ENCODE data around the gene TIGD4.

TIGD4 gene

DNA sequence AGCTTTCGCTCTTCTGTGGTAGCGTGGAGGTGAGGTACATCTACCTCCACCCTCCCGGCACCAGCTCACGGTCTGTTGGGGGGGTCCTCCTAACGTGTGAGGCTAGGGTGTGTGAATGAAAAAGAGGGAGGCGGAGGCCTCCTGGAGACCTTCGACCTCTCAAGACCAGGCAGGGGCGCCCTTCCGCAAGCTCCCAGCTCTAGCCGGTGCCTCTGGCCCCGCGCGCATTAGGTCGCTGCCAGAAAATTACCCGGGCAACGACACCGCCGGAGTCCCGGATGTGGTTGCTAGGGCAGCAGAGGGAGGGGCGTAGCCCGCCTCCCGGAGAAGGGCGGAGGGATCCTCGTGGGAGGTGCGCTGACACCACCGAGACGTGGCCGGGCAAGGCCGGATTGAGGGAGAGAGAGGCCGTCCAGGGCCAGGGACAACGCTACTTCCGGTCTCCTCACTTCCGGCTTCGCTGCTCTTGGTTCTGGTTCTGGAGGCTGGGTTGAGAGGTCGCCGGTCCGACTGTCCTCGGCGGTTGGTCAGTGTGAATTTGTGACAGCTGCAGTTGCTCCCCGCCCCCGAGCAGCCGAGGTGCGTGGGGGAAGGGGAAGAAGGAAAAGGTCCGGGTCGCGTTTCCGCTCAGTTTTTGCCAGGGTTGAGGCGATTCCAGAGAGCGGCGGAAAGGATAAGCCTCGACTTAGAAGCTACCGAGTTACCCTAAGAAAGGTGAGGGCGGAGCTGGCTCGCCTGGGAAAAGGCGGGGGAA lies at the start of gene TIGD4, which contains the start of gene ARFIP1:
TIGD4 (minus strand) TSS at position 218 of the 754 bp plus-strand sequence. CDS start 8,726 bp downstream, outside the sequence.
ARFIP1 (plus strand) TSS at position 442 of the 754 bp plus-strand sequence. CDS start 49,680 bp downstream, outside the sequence.
- peak; percentile 98 for FAIRE-seq

GRCh38 chr4:152828122-152828521 lies 48.6 kb upstream of the TIGD4 start:
- no peak for FAIRE-seq

DNA sequence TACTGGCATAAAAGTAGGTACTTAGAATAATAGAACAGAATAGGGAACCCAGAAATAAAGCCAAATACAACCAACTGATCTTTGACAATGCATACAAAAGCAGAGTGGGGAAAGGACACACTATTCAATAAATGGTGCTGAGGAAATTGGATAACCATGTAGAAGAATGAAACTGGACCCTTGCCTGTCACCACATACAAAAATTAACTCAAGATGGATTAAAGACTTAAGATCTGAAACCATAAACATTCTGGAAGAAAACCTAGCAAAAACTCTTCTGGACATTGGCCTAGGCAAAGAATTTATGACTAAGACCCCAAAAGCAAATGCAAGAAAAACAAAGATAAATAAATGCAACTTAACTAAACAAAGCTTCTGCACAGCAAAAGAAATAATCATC lies 45.8 kb upstream of the TIGD4 start:
- FAIRE-seq = no peak

GRCh38 chr4:152824561-152824960 lies 45.0 kb upstream of the TIGD4 start:
- FAIRE-seq = no peak

DNA sequence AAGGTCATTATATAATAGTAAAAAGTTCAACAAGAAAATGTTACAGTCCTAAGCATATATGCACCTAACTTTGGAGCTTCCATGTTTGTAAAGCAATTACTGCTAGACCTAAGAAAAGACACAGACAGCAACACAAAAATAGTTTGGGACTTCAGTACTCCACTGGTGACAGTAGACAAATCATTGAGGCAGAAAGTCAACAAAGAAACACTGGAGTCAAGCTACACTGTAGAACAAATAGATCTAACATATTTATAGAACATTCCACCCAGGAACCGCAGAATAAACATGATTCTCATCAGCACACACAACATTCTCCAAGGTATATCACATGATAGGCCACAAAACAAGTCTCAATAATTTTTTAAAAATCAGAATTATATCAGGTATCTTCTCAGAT lies 42.8 kb upstream of the TIGD4 start:
- FAIRE-seq = no peak

DNA sequence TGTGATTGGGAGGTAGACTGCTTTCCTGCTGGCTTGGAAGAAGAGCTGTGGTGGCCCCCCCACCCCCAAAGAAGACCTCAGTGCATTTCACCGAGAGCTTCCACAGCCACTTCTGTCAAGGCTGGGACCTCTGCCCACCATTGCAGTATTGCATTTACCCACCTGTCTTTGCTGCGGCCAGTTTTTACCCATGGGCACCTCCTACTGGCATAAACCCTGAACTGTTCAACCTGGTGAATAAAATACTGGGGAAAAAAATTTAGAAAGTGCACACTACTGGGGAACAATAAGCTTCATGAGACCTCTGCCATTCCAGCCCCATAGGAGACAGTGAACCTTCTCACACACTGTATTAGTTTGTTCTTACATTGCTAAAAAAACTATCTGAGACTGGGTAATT lies 40.5 kb upstream of the TIGD4 start:
- no peak for FAIRE-seq

DNA sequence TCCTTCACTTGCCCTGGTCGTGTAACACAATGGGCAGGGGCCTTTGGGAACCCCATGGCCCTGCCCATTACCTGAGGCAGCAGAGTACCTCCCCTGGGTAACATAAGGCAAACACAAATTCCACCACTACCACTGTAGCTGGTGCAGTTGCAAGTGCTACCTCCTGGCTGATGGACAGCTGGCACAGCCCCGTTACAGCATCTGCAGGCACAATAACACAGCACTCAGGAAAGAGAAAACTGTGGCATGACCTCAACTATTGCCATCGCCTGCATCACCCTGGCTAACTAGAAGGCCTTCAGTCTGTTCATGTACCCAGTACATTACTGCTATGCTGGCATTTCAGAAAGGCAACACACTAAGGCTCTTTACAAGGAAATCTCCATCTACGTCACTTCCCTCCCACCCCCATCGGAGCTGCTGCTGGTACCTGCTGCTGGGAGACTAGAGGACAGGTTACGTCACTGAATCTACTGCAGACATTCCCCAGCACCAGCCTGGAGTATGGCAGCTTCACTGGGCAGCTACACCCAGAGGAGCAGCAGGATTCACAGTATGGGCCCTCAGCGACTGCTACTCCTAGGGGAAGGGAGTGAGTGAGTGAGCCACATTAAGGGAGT lies 39.6 kb upstream of the TIGD4 start:
- no peak for FAIRE-seq

DNA sequence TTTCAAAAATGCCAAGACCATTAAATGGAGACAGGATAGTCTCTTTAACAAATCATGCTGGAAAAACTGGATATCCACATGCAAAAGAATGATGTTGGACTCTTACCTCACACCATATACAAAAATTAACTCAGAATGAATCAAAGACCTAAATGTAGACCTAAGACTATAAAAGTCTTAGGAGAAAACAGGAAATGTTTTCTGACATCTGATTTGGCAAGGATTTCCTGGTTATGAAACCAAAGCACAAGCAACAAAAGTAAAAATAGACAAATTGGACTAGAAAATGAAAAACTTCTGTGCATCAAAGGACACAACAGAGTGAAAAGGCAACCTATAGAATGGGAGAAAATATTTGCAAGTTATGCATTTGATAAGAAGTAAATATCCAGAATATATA lies 37.8 kb upstream of the TIGD4 start:
- no peak for FAIRE-seq

DNA sequence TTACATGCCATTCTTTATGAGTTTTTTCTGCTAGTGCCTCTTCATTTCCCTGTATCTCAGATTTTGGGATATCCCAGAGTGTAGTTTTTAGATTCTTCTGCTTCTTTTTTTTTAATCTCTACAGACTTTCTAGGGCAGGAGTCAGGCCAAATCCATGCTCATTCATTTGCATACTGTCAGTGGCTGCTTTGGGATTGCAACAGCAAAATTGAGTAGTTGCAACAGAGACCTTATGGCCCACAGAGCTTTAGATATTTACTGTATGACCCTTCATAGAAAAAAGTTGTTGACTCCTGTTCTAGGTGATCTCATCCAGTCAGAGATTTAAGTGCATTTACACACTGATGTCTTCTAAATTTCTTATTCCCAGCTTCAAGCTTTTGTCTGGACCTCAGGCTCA lies 35.5 kb upstream of the TIGD4 start:
- no peak for FAIRE-seq

DNA sequence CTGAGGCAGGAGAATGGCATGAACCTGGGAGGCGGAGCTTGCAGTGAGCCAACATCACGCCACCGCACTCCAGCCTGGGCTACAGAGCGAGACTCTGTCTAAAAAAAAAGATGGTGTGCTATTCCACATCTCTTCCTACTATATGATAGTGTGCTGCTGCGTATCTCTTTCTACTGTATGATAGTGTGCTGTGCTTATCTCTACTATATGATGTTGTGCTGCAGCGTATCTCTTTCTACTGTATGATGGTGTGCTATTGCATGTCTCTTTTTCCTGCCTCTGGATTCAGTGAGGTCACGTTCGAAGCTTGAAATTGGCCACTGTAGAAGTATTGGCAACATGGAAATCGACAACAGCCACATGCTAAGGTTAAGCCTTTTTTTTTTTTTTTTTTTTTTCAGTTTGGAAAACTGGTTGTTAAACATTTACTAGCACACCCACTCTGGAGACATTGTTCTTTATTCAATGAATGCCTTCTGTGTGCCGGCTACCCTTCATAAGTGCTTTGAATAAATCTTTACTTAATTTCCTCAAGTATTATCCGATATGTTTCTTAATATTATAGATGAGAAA lies 31.3 kb upstream of the TIGD4 start:
- FAIRE-seq = no peak

- no peak for FAIRE-seq
Measured at GRCh38 chr4:152808670-152809069, 29.1 kb upstream of the TIGD4 start.

- FAIRE-seq = no peak
Measured at GRCh38 chr4:152807294-152807829, 27.8 kb upstream of the TIGD4 start.

GRCh38 chr4:152806501-152807125 lies 27.1 kb upstream of the TIGD4 start:
- FAIRE-seq = no peak

DNA sequence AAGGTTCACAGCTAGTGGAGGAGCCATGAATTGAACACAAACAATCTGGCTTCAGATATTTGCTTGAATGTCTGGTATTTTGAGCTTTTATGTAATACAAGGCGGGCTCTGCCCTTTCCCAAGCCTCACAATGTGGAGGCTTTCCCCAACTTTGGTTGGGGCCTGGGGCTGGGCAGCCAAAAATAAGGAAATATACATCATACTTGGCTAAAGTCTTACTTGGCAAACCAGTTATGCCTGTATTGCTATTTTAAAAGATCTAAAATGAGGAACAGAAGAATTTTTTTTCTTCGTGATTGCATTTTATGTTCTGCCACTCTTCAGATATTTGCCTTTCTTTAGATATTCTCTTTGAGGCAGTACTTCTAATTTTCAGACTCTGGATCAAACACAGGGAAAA lies 26.3 kb upstream of the TIGD4 start:
- FAIRE-seq = no peak

DNA sequence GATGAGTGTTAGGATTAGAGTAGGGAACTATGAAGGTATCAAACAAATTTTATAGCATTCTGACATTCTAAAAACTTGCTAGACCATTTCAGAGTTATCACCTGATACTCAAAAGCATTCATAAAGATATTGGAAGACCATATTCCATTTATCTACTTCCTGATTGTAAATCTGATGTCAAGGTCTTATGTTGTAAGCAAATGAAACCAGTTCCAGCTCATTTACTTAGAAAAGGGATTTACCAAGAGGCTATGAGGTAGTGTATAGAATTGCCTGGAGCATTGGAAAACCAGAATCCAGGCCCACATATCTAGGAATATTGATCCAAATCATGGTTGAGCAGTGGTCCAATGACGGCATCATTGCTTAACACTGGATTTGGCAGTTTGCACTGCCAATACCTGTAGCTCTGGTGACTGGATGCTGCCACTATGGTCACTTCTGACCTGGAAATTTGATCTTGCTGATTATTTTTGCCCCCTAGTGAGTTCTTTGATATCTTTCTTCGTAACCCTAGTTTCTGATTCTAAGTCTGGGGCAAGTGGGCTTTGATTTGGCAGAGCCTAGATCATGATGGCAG lies 25.6 kb upstream of the TIGD4 start:
- no peak for FAIRE-seq

DNA sequence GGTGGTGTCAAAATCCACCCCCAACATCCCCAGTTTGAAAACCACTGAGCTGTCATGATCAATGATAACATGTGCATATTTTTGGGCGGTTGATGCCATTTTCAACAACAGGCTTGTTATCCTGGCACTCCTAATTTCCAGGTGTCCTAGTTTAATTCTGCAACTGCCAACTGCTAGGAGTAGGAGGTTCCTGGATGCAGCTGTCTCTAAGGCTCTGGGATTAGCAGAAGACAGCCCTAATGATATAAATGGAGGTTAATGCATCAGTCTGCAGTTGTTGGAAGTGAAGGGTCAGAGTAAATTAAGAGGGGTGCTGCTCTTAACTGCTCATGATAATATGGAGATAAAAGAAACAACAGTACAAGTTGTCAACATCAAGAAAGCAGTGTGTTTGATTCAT lies 24.0 kb upstream of the TIGD4 start:
- no peak for FAIRE-seq

GRCh38 chr4:152795891-152796290 lies 16.4 kb upstream of the TIGD4 start:
- FAIRE-seq = no peak

DNA sequence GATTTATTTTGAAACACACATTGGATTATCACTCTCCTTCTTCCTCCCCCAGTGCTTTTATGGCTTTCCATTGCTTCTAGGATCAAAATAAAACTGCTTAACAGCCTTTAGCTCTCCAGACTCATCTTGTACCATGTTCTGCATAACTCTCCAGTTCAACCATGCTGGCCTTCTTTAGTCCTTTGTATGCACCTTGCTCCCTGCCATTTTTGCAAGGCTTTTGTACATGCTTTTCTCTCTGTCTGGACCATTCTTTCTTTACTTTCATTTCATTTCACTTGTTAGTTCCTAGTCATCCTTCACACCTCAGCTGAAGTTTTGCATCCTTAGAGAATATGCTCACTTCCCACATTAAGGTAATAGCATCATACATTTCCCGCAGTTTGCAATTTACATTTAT lies 7.1 kb upstream of the TIGD4 start:
- no peak for FAIRE-seq

DNA sequence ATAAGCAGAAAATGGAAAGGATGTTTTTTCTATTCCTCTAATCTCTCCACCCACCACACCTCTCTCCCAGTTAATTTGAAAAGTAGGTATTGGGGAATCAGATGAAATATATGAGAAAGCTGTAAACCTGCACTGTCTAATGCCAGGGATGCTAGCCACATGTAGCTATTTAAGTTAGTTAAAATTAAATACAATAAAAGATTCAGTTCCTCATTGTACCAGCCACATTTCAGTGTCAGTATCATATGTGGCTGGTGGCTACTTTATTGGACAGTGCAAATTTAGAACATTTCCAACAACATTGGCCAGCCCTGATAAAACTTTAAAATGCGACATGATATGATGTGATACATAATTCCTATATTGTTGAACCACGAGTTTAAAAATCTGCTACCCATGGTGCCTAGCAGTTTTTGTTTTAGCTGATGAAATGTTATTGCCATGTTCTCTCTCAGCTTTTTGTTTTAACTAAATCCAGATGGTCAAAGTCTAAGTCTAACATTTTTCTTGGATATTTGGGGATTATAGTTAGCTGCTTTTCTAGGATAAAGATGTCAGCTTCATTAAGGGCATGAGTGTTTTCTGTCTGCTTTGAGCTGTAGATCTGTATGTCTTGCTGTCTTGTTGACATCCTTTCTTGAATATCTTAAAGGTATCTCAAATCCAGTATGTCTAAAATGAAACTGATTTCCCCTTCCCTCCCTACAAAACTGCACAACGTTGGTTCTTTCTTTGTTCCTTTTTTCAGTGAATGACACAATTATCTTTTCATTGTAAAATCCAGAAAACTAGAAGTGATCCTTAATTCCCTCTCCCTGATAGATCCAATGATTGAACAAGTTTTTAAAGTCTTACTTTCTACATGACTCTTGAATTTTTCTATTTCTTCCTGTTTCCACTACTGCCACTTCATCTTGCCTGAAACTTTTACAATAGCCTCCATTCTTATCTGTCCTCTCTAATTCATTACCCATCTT lies 6.4 kb upstream of the TIGD4 start:
- no peak for FAIRE-seq

DNA sequence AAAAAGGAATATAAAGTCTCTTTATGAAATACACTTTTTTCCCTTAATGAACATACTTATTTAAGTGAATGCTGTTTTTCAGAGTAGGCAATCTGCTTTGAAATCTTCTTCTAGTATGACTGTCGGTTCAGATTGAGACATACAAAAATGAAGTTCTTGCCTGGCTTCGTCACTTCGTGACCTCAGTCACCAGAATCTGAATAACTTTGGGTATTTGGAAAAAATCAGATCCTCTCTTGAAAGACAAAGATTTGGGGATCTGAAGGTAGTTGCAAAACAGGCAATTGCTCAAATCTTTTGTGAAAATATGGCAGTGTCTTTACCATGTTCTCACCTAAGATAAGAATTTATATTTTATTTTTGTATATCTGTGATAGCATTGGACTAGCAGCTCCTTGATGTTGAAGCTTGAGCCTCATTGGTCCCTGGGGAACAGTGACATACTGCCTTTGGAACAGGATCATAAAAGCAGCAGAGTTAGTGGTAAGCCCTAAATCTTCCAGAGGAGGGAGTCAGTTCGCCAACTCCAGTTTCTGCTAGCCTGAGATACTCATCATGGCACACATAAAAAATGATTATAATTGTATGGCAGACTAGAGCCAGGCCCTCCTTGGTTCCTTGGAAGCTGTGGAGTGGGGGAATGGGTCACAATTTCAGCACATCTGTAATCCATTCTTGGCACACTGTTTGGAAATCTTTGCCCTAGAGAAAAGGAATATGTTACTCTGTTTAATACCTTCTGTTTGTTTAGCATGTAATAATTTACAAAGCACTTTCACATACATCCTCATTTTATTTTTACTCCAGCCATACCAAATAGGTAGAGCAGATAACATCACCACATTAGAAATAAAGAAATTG lies 5.2 kb upstream of the TIGD4 start:
- no peak for FAIRE-seq

DNA sequence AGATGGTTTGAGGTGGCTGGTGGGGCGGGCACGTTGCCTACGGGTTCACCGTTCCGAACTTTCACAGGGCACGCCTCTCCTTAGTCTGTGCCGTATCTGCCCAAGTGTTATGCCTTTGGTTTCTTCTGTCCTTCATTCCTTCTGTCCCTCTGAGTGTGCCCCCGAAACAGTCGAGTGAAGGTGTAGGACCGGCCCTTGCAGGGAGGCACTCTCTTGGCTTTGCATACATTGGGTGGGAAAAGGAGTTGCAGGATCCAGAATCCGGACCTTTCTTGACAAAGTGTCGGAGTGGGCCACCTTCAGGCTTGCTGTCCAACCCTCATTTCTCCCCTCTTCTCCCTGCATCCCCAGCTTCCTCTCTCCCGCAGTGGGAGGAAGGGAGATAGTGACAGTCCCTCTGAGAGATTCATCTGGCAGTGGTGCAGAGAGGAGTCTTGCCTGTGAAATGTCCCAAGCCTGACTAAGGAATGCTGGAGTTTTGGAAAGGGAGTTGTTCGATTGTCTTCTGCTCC lies 793 bp upstream of the TIGD4 start:
- FAIRE-seq = no peak

Data from A204.1 (cell line).